WTC11 (cell line): ENCODE data around the gene CNN2. TPM values are rescaled to one million over a fixed set of nuclear protein-coding genes. Genes with fewer than 3 reads are reported as not detected.

Experiments used
- ATAC-seq: fragments of 200-7000 bp; cut with Tn5 transposase; 2 replicates; pipeline ENCODE4 v1.10.0; 2021; ENCODE audit warnings: mild to moderate bottlenecking, moderate library complexity
- CTCF ChIA-PET: fragments of 300-600 bp; sonication (Branson Sonifier 250); formaldehyde crosslinking; loops from one replicate; lab custom pipeline; 2021; ENCODE audit warnings: antibody characterized with exemption; lab: Charles Lee
- POLR2A ChIA-PET: fragments of 350-600 bp; sonication (Branson Sonifier 250); formaldehyde crosslinking; loops from one replicate; lab custom pipeline; 2021; ENCODE audit warnings: antibody characterized with exemption; lab: Charles Lee
- DNase-seq: peaks from one replicate; pipeline ENCODE4 v3.0.0; 2021; ENCODE audit warnings: low spot score
- H3K27ac Mint-ChIP-seq: 2 replicates; pipeline ENCODE4 v1.8.0; 2021; ENCODE audit warnings: mixed read lengths
- H3K27me3 Mint-ChIP-seq: 2 replicates; pipeline ENCODE4 v1.8.0; 2021; ENCODE audit warnings: low read depth, mild to moderate bottlenecking, moderate library complexity, mixed read lengths
- H3K36me3 Mint-ChIP-seq: 2 replicates; pipeline ENCODE4 v1.8.0; 2021; ENCODE audit warnings: mixed read lengths
- H3K4me1 Mint-ChIP-seq: 2 replicates; pipeline ENCODE4 v1.8.0; 2022; ENCODE audit warnings: mixed read lengths
- H3K4me3 Mint-ChIP-seq: 2 replicates; pipeline ENCODE4 v1.8.0; 2021; ENCODE audit warnings: mild to moderate bottlenecking, moderate library complexity, mixed read lengths
- H3K9me3 Mint-ChIP-seq: 2 replicates; pipeline ENCODE4 v1.8.0; 2021; ENCODE audit warnings: mixed read lengths
- FOXP1 ChIP-seq: sonication (generic); formaldehyde crosslinking; IDR thresholded peaks from 2 replicates; pipeline ENCODE4 v1.8.0; 2022; ENCODE audit warnings: missing genetic modification reagents, mild to moderate bottlenecking, moderate library complexity, borderline replicate concordance
- GABPB1 ChIP-seq: sonication (generic); formaldehyde crosslinking; IDR thresholded peaks from 2 replicates; pipeline ENCODE4 v1.8.1; 2023; ENCODE audit warnings: mild to moderate bottlenecking, missing genetic modification reagents
- GRHL2 ChIP-seq: fragments of 250-450 bp; sonication (Bioruptor Pico); IDR thresholded peaks from 2 replicates; pipeline ENCODE4 v1.8.0; 2022; ENCODE audit warnings: mild to moderate bottlenecking, moderate library complexity; ENCODE audit not compliant: insufficient replicate concordance, severe bottlenecking
- IRF2 ChIP-seq: sonication (generic); formaldehyde crosslinking; IDR thresholded peaks from 2 replicates; pipeline ENCODE4 v1.8.0; 2022; ENCODE audit warnings: low read depth, missing genetic modification reagents, borderline replicate concordance
- NFATC4 ChIP-seq: fragments of 250-450 bp; sonication (Bioruptor Pico); IDR thresholded peaks from 2 replicates; pipeline ENCODE4 v1.9.0; 2021; ENCODE audit warnings: mild to moderate bottlenecking
- NFE2L1 ChIP-seq: sonication (generic); formaldehyde crosslinking; IDR thresholded peaks from 2 replicates; pipeline ENCODE4 v1.8.1; 2023; ENCODE audit warnings: missing genetic modification reagents
- OVOL2 ChIP-seq: fragments of 250-450 bp; sonication (Bioruptor Pico); IDR thresholded peaks from 2 replicates; pipeline ENCODE4 v1.9.0; 2021; ENCODE audit warnings: mild to moderate bottlenecking, borderline replicate concordance
- RELA ChIP-seq: sonication (generic); formaldehyde crosslinking; IDR thresholded peaks from 2 replicates; pipeline ENCODE4 v1.8.1; 2022; ENCODE audit warnings: missing genetic modification reagents, mild to moderate bottlenecking, borderline replicate concordance
- RORB ChIP-seq: fragments of 250-450 bp; sonication (Bioruptor Pico); IDR thresholded peaks from 2 replicates; pipeline ENCODE4 v1.9.0; 2021; ENCODE audit warnings: mild to moderate bottlenecking
- SMAD3 ChIP-seq: sonication (generic); formaldehyde crosslinking; IDR thresholded peaks from 2 replicates; pipeline ENCODE4 v1.8.0; 2022; ENCODE audit warnings: missing genetic modification reagents, mild to moderate bottlenecking, borderline replicate concordance
- TCF7 ChIP-seq: sonication (generic); formaldehyde crosslinking; IDR thresholded peaks from 2 replicates; pipeline ENCODE4 v1.8.0; 2022; ENCODE audit warnings: mild to moderate bottlenecking, low read depth, missing genetic modification reagents, moderate library complexity
- TEAD1 ChIP-seq: sonication (generic); formaldehyde crosslinking; IDR thresholded peaks from 2 replicates; pipeline ENCODE4 v1.8.0; 2022; ENCODE audit warnings: mild to moderate bottlenecking, missing genetic modification reagents
- ZBTB21 ChIP-seq: sonication (generic); formaldehyde crosslinking; IDR thresholded peaks from 2 replicates; pipeline ENCODE4 v1.8.1; 2023; ENCODE audit warnings: mild to moderate bottlenecking, missing genetic modification reagents, borderline replicate concordance
- ZNF671 ChIP-seq: fragments of 250-450 bp; sonication (Bioruptor Pico); IDR thresholded peaks from 2 replicates; pipeline ENCODE4 v1.8.0; 2021; ENCODE audit warnings: mild to moderate bottlenecking
- total RNA-seq: library from RNA; stranded (reverse); gene quantifications from 3 replicates; pipeline ENCODE4 v1.2.3, GENCODE V29; 2021
- TF ChIP-seq, protein P1 (sequence below): fragments of 250-450 bp; sonication (Bioruptor Pico); IDR thresholded peaks from 2 replicates; pipeline ENCODE4 v1.9.0; 2021; ENCODE audit warnings: moderate library complexity, mild to moderate bottlenecking, inconsistent platforms, borderline replicate concordance
- TF ChIP-seq, protein P2 (sequence below): sonication (generic); formaldehyde crosslinking; IDR thresholded peaks from 2 replicates; pipeline ENCODE4 v1.8.1; 2022; ENCODE audit warnings: mild to moderate bottlenecking, moderate library complexity, missing genetic modification reagents
- TF ChIP-seq, protein P3 (sequence below): fragments of 250-450 bp; sonication (Bioruptor Pico); IDR thresholded peaks from 2 replicates; pipeline ENCODE4 v1.9.0; 2021; ENCODE audit warnings: mild to moderate bottlenecking
- TF ChIP-seq, protein P4 (sequence below): sonication (generic); formaldehyde crosslinking; IDR thresholded peaks from 2 replicates; pipeline ENCODE4 v1.8.1; 2023; ENCODE audit warnings: mild to moderate bottlenecking, missing genetic modification reagents

The CNN2 gene
- total RNA-seq, 1 experiment from 2014 or later = 390 TPM

DNA sequence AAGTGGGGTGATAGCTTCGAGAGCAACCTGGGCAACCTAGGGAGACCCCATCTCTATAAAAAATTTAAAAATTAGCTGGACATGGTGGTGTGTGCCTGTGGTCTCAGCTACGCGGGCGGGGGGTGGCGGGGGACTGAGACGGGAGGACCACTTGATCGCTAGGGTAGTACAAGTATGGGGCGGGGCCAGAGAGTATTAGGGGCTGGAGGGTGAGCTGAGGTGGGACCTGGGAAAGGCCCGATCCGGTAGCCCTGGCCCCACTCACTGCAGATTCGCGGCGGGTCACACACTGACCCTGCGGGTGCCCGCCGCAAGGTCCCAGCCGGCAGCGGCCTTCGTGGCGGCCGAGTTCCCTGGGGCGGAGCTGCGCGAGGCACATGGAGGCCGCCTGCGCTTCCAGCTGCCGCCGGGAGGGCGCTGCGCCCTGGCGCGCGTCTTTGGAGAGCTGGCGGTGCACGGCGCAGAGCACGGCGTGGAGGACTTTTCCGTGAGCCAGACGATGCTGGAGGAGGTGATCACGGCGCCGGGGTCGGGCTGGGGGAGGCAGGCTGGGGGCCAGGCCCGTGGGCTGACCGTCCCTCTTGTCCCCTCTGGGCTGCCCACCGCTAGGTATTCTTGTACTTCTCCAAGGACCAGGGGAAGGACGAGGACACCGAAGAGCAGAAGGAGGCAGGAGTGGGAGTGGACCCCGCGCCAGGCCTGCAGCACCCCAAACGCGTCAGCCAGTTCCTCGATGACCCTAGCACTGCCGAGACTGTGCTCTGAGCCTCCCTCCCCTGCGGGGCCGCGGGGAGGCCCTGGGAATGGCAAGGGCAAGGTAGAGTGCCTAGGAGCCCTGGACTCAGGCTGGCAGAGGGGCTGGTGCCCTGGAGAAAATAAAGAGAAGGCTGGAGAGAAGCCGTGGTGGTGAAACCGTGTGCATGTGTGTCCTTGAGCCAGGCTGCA is 38.5 kb downstream of the CNN2 start (continued):
- TF ChIP-seq, protein P1, sequence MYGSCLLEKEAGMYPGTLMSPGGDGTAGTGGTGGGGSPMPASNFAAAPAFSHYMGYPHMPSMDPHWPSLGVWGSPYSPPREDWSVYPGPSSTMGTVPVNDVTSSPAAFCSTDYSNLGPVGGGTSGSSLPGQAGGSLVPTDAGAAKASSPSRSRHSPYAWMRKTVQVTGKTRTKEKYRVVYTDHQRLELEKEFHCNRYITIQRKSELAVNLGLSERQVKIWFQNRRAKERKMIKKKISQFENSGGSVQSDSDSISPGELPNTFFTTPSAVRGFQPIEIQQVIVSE (CRISPR knock-in tag) = no peak
- TF ChIP-seq, protein P2, sequence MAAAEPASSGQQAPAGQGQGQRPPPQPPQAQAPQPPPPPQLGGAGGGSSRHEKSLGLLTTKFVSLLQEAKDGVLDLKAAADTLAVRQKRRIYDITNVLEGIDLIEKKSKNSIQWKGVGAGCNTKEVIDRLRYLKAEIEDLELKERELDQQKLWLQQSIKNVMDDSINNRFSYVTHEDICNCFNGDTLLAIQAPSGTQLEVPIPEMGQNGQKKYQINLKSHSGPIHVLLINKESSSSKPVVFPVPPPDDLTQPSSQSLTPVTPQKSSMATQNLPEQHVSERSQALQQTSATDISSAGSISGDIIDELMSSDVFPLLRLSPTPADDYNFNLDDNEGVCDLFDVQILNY (CRISPR knock-in tag) = peak; percentile 90
- TF ChIP-seq FOXP1 (CRISPR knock-in tag) = peak; percentile 88; the same call in 1 of the 2 replicates
- TF ChIP-seq, all 79 proteins: peak for 32

DNA sequence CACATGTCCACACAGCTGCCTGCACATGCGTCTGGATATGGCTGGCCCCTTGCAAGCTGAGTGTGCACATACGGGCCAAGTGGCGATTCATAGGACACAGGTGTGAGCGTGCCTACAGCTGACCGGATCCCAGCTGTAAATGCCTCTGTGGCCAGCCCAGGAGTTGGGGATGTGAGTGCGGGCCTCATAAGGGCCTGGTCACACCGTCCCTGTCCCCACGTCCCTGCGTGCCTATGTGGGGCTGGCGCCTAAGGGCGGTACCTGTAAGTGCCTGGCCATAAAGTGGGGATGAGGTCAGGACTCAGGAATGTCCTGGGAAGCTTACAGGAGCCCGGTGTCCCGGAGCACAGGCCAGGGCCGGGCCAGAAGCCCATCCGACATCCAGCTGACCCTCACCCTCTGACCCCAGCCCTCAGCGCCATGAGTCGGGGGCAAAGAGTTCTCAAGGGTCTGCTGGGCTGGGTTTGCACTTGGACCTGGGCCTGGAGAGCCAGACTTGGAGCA is 39.2 kb downstream of the CNN2 start:
- POLR2A ChIA-PET = interaction anchor here (1.2 to 3.0 kb wide), 4 partner anchors 17 to 36 kb away, joined by 3 to 14 read pairs (median 6); partner anchors contain the start of gene ABCA7
- CTCF ChIA-PET = interaction anchor here (1.1 to 7.5 kb wide), 14 partner anchors 9 to 201 kb away, joined by 5 to 109 read pairs (median 14); partner anchors contain the start of genes ABCA7, CNN2 and GPX4
- no peak for DNase-seq
- Mint-ChIP-seq H3K4me3 (peak overlapping the region; percentile 65), H3K27me3 (peaks cover 33% of the 10 kb centered on the region), H3K27ac (no peak overlapping the region)
- TF ChIP-seq SMAD3 (CRISPR knock-in tag) = no peak
- TF ChIP-seq, all 79 proteins: peak for 0
- Mint-ChIP-seq H3K4me1 (peaks cover 17% of the 10 kb centered on the region), H3K36me3 (no peaks in the 10 kb centered on the region), H3K9me3 (no peaks in the 10 kb centered on the region)
- no peak for ATAC-seq

DNA sequence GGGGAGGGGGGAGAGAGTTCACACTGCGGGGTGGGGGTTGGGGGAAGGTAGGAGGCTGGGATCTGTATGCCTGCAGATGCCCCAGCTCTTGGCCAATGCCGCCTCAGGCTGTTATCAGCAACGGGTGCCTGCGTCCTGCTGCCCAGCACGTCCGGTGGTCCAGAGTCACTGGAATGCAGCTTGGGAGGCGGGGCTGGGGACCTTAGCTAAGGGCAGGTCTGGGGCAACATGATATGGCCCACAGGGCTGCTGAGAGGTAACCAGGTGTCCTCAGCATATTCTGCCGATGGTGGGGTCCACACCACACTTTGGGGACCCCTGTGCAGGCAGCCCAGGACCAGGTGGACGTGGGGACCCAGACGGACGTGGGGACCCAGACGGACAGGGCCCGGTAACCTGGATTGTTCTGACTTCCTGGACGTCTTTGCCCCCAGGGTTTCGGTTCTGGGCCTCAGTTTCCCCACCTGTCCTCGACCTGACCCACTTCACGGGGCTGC is 39.9 kb downstream of the CNN2 start:
- Mint-ChIP-seq H3K27me3 (peaks cover 33% of the 10 kb centered on the region), H3K4me3 (peak overlapping the region; percentile 60; the same call in 1 of the 2 replicates), H3K9me3 (no peaks in the 10 kb centered on the region), H3K36me3 (no peaks in the 10 kb centered on the region), H3K4me1 (peaks cover 17% of the 10 kb centered on the region), H3K27ac (no peak overlapping the region)
- ATAC-seq (no peak), DNase-seq (no peak)
- POLR2A ChIA-PET = interaction anchor here (0.8 to 3.0 kb wide), 6 partner anchors 16 to 38 kb away, joined by 3 to 14 read pairs (median 6); partner anchors contain the start of genes ABCA7 and GPX4
- TF ChIP-seq TEAD1 (CRISPR knock-in tag) (no peak), NFATC4 (CRISPR knock-in tag) (no peak), ZBTB21 (CRISPR knock-in tag) (no peak), RORB (CRISPR knock-in tag) (no peak), IRF2 (CRISPR knock-in tag) (no peak), TCF7 (CRISPR knock-in tag) (no peak), RELA (CRISPR knock-in tag) (no peak), GRHL2 (CRISPR knock-in tag) (no peak), FOXP1 (CRISPR knock-in tag) (no peak), GABPB1 (CRISPR knock-in tag) (no peak), ZNF671 (CRISPR knock-in tag) (no peak), OVOL2 (CRISPR knock-in tag) (no peak), NFE2L1 (CRISPR knock-in tag) (no peak)
- TF ChIP-seq, protein P3, sequence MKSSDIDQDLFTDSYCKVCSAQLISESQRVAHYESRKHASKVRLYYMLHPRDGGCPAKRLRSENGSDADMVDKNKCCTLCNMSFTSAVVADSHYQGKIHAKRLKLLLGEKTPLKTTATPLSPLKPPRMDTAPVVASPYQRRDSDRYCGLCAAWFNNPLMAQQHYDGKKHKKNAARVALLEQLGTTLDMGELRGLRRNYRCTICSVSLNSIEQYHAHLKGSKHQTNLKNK (CRISPR knock-in tag) = no peak
- TF ChIP-seq, protein P4, sequence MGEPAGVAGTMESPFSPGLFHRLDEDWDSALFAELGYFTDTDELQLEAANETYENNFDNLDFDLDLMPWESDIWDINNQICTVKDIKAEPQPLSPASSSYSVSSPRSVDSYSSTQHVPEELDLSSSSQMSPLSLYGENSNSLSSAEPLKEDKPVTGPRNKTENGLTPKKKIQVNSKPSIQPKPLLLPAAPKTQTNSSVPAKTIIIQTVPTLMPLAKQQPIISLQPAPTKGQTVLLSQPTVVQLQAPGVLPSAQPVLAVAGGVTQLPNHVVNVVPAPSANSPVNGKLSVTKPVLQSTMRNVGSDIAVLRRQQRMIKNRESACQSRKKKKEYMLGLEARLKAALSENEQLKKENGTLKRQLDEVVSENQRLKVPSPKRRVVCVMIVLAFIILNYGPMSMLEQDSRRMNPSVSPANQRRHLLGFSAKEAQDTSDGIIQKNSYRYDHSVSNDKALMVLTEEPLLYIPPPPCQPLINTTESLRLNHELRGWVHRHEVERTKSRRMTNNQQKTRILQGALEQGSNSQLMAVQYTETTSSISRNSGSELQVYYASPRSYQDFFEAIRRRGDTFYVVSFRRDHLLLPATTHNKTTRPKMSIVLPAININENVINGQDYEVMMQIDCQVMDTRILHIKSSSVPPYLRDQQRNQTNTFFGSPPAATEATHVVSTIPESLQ (CRISPR knock-in tag) = no peak
- CTCF ChIA-PET = interaction anchor here (0.8 to 7.5 kb wide), 23 partner anchors 10 to 203 kb away, joined by 3 to 109 read pairs (median 7); partner anchors contain the start of genes ABCA7, CNN2 and GPX4
